H1 (cell line): ENCODE measurements around the gene TSPAN15. TPM values are rescaled to one million over a fixed set of nuclear protein-coding genes. Genes with fewer than 3 reads are reported as not detected.
"Not testable (repeated sequence)": the region's sequence is repeated elsewhere in the genome, so short reads cannot be mapped to it uniquely, and the experiment has no call there.

ENCODE experiments used
- CTCF ChIA-PET: fragments of 300-600 bp; sonication (Branson Sonifier 250); formaldehyde crosslinking; loops from one replicate; lab custom pipeline; 2021; ENCODE audit not compliant: partially characterized antibody; lab: Charles Lee
- POLR2A ChIA-PET: fragments of 300-600 bp; sonication (Branson Sonifier 250); formaldehyde crosslinking; loops from one replicate; lab custom pipeline; 2021; ENCODE audit warnings: inconsistent platforms; ENCODE audit not compliant: partially characterized antibody; lab: Charles Lee
- DNase-seq, 2 experiments: peaks; one replicate each; pipeline versions ENCODE4 v3.0.0 to v3.0.0-alpha.2; 2010 to 2022; ENCODE audit warnings: low spot score in 2 of 2, low read depth in 1 of 2, mixed read lengths in 1 of 2
- FAIRE-seq: peaks from 2 replicates; lab custom pipeline; 2011; peaks lifted over from hg19 to GRCh38; lab: Jason Lieb, UNC
- H2AFZ ChIP-seq: 2 replicates; pipeline ENCODE4 v1.8.1; 2012; ENCODE audit warnings: low read length, inconsistent platforms
- H2AK5ac ChIP-seq: 2 replicates; pipeline ENCODE4 v1.6.1; 2013; ENCODE audit warnings: low read depth, low read length
- H2BK120ac ChIP-seq: replicated peaks from 2 replicates; pipeline ENCODE3; 2013; ENCODE audit warnings: low read depth, low read length, inconsistent platforms
- H2BK12ac ChIP-seq: 2 replicates; pipeline ENCODE4 v1.6.1; 2013; ENCODE audit warnings: low read depth, low read length
- H2BK15ac ChIP-seq: 2 replicates; pipeline ENCODE4 v1.6.1; 2013; ENCODE audit warnings: low read length
- H2BK20ac ChIP-seq: 2 replicates; pipeline ENCODE4 v1.6.1; 2013; ENCODE audit warnings: low read length
- H2BK5ac ChIP-seq: 2 replicates; pipeline ENCODE4 v1.6.1; 2013; ENCODE audit warnings: low read depth, low read length
- H3K14ac ChIP-seq: 2 replicates; pipeline ENCODE4 v1.6.1; 2013; ENCODE audit warnings: inconsistent platforms; ENCODE audit not compliant: insufficient read length
- H3K18ac ChIP-seq: 2 replicates; pipeline ENCODE4 v1.6.1; 2013; ENCODE audit warnings: low read length; ENCODE audit errors: extremely low read depth
- H3K23ac ChIP-seq: 2 replicates; pipeline ENCODE4 v1.6.1; 2013; ENCODE audit warnings: inconsistent platforms; ENCODE audit not compliant: insufficient read length
- H3K23me2 ChIP-seq: 2 replicates; pipeline ENCODE4 v1.6.1; 2013; ENCODE audit warnings: low read depth, low read length
- H3K27ac ChIP-seq: 2 replicates; pipeline ENCODE4 v1.6.1; 2011; ENCODE audit warnings: low read depth, low read length, inconsistent platforms
- H3K27me3 ChIP-seq, 4 experiments: replicated peaks in 1 of 4; 1 replicate in 1 of 4; 2 replicates in 3 of 4; pipeline versions ENCODE4 v1.6.1 to v1.8.1; 2011 to 2013; ENCODE audit warnings: low read length in 3 of 4, mild to moderate bottlenecking in 3 of 4, inconsistent platforms in 2 of 4, mixed read lengths in 2 of 4, moderate library complexity in 1 of 4; ENCODE audit not compliant: control insufficient read depth in 3 of 4, insufficient read depth in 3 of 4; ENCODE audit errors: extremely low read depth in 1 of 4
- H3K36me3 ChIP-seq, 4 experiments: 2 replicates each; pipeline versions ENCODE4 v1.6.1 to v1.8.1; 2011 to 2013; ENCODE audit warnings: mild to moderate bottlenecking in 4 of 4, low read length in 3 of 4, moderate library complexity in 2 of 4, control low read depth in 1 of 4, inconsistent platforms in 1 of 4; ENCODE audit not compliant: insufficient read depth in 4 of 4, control insufficient read depth in 2 of 4
- H3K4ac ChIP-seq: replicated peaks from 2 replicates; pipeline ENCODE3; 2013; ENCODE audit warnings: low read length, low read depth, mixed read lengths, inconsistent platforms; ENCODE audit not compliant: insufficient read length
- H3K4me1 ChIP-seq, 4 experiments: replicated peaks in 1 of 4; 1 replicate in 1 of 4; 2 replicates in 3 of 4; pipeline versions ENCODE4 v1.6.1 to v1.8.1; 2011 to 2013; ENCODE audit warnings: low read length in 3 of 4, inconsistent platforms in 2 of 4, mixed read lengths in 1 of 4; ENCODE audit not compliant: insufficient read depth in 4 of 4, control insufficient read depth in 3 of 4
- H3K4me2 ChIP-seq, 2 experiments: 2 replicates each; pipeline versions ENCODE4 v1.6.1 to v1.8.1; 2011 to 2013; ENCODE audit warnings: low read depth in 2 of 2, low read length in 2 of 2, control low read depth in 1 of 2, inconsistent platforms in 1 of 2, mild to moderate bottlenecking in 1 of 2; ENCODE audit not compliant: insufficient read depth in 1 of 2
- H3K4me3 ChIP-seq, 4 experiments: fragments of 200-600, 300-600 bp in 1 of 4; sonication (generic), shearing (Covaris generic), sonication (Bioruptor Twin) in 1 of 4; 2 replicates each; pipeline versions ENCODE4 v1.5.1 to v1.8.1; 2011 to 2016; ENCODE audit warnings: low read length in 4 of 4, low read depth in 3 of 4, control low read depth in 2 of 4, inconsistent platforms in 2 of 4, mild to moderate bottlenecking in 2 of 4, mixed read lengths in 1 of 4, moderate library complexity in 1 of 4; ENCODE audit not compliant: insufficient read depth in 2 of 4; ENCODE audit errors: extremely low read depth in 1 of 4
- H3K56ac ChIP-seq: replicated peaks from 2 replicates; pipeline ENCODE3; 2013; ENCODE audit warnings: low read depth, mild to moderate bottlenecking, mixed read lengths, low read length, inconsistent platforms; ENCODE audit not compliant: insufficient read length
- H3K79me1 ChIP-seq: 2 replicates; pipeline ENCODE4 v1.6.1; 2013; ENCODE audit warnings: low read depth, low read length, control low read depth
- H3K79me2 ChIP-seq, 2 experiments: 2 replicates each; pipeline versions ENCODE4 v1.6.1 to v1.8.1; 2012 to 2013; ENCODE audit warnings: low read length in 2 of 2, mild to moderate bottlenecking in 2 of 2, inconsistent platforms in 1 of 2; ENCODE audit not compliant: insufficient read depth in 2 of 2, control insufficient read depth in 1 of 2
- H3K9ac ChIP-seq, 4 experiments: replicated peaks in 1 of 4; 1 replicate in 1 of 4; 2 replicates in 3 of 4; pipeline versions ENCODE4 v1.6.1 to v1.8.1; 2011 to 2013; ENCODE audit warnings: low read depth in 3 of 4, low read length in 3 of 4, control low read depth in 2 of 4, mild to moderate bottlenecking in 2 of 4, moderate library complexity in 2 of 4, inconsistent platforms in 1 of 4; ENCODE audit errors: extremely low read depth in 1 of 4
- H3K9me3 ChIP-seq, 2 experiments: 2 replicates each; pipeline versions ENCODE4 v1.6.1 to v1.8.1; 2012 to 2013; ENCODE audit warnings: mild to moderate bottlenecking in 2 of 2, moderate library complexity in 2 of 2, control low read depth in 1 of 2, inconsistent platforms in 1 of 2, low read depth in 1 of 2, low read length in 1 of 2, mixed read lengths in 1 of 2; ENCODE audit not compliant: insufficient read depth in 2 of 2
- H4K20me1 ChIP-seq, 2 experiments: replicated peaks in 1 of 2; 2 replicates each; pipeline versions ENCODE3 to v1.8.1; 2011 to 2013; ENCODE audit warnings: inconsistent platforms in 2 of 2, low read length in 2 of 2, mild to moderate bottlenecking in 1 of 2; ENCODE audit not compliant: insufficient read depth in 2 of 2, control insufficient read depth in 1 of 2
- H4K5ac ChIP-seq: 2 replicates; pipeline ENCODE4 v1.6.1; 2013; ENCODE audit warnings: low read length, low read depth, mixed read lengths, inconsistent platforms; ENCODE audit not compliant: insufficient read length
- H4K8ac ChIP-seq: 2 replicates; pipeline ENCODE4 v1.8.0; 2013; ENCODE audit warnings: mild to moderate bottlenecking, moderate library complexity, low read length, inconsistent platforms; ENCODE audit not compliant: insufficient read depth; ENCODE audit errors: extremely low read depth
- H4K91ac ChIP-seq: replicated peaks from 2 replicates; pipeline ENCODE3; 2013; ENCODE audit warnings: low read length, mixed read lengths, inconsistent platforms; ENCODE audit not compliant: insufficient read length
- EP300 ChIP-seq, 2 experiments: IDR thresholded peaks; 1 replicate in 1 of 2; 2 replicates in 1 of 2; pipeline ENCODE4 v1.6.1; 2011 to 2012; ENCODE audit warnings: low read depth in 2 of 2, low read length in 2 of 2, mild to moderate bottlenecking in 2 of 2, borderline replicate concordance in 1 of 2, inconsistent platforms in 1 of 2, moderate library complexity in 1 of 2
- WGBS, 2 experiments: shearing (Covaris generic) in 1 of 2; methylation state at CpG; one replicate each; pipeline versions ENCODE4 v1.1.6 to v1.1.7; 2013 to 2015; ENCODE audit warnings: low lambda C conversion rate in 2 of 2, mixed read lengths in 2 of 2, inconsistent platforms in 1 of 2, low coverage in 1 of 2, missing lambda C conversion rate in 1 of 2; ENCODE audit not compliant: insufficient replicate concordance in 2 of 2, insufficient coverage in 1 of 2, insufficient read length in 1 of 2; ENCODE audit errors: extremely low coverage in 1 of 2, missing lambda C conversion rate in 1 of 2; 5-methylcytosine and 5-hydroxymethylcytosine counted together
- polyA plus RNA-seq, 7 experiments: library from polyadenylated mRNA; depleted of rRNA in 3 of 7; stranded (reverse) in 5 of 7; unstranded in 2 of 7; fragments of >200 nt in 5 of 7; fragments of 200-250 nt in 2 of 7; gene quantifications; 1 replicate in 5 of 7; 2 replicates in 1 of 7; 4 replicates in 1 of 7; pipeline versions ENCODE4 v1.2.1 to v1.2.3, GENCODE V29; 2011 to 2013; ENCODE audit warnings: missing spikeins in 2 of 7, mixed read lengths in 2 of 7
- total RNA-seq: library from RNA; stranded (reverse); fragmentation: NEBNext Ultra II Directional; extraction: Animal tissue kit (Norgen Biotek cat#: 25700); gene quantifications from 2 replicates; pipeline ENCODE4 v1.2.1, GENCODE V29; 2021

Gene TSPAN15
- total and polyA plus RNA-seq, 2 of the 8 experiments (the other 6 are each of a cell fraction or from before 2014, with no cell fraction given), result 9.7 to 20.0 TPM

GRCh38 chr10:69488856-69489255 lies 37.6 kb downstream of the TSPAN15 start:
- peak in 1 of 2 experiments; percentile 73; a peak in 1 of 3 replicates for TF ChIP-seq EP300 (IDR thresholded peaks at IDR 0.05; ENCODE audit: borderline replicate concordance in 1 of 2, low read depth in 2 of 2, low read length in 2 of 2)
- DNase-seq, H4K5ac ChIP-seq, FAIRE-seq, H3K14ac ChIP-seq, H2BK12ac ChIP-seq, H2BK120ac ChIP-seq, H3K9ac ChIP-seq, H4K20me1 ChIP-seq, H2BK15ac ChIP-seq, H2AK5ac ChIP-seq, H3K79me1 ChIP-seq, H3K4me1 ChIP-seq, H3K56ac ChIP-seq, H3K23me2 ChIP-seq, H4K8ac ChIP-seq, H2BK5ac ChIP-seq, H3K4me2 ChIP-seq, H3K4me3 ChIP-seq, H3K23ac ChIP-seq, POLR2A ChIA-PET, H3K27me3 ChIP-seq, H3K18ac ChIP-seq, H2BK20ac ChIP-seq, H3K27ac ChIP-seq, H3K4ac ChIP-seq, H2AFZ ChIP-seq, H3K79me2 ChIP-seq, H4K91ac ChIP-seq, H3K36me3 ChIP-seq: not testable (repeated sequence)
- CTCF ChIA-PET, result interaction anchor here (5.0 kb wide), 1 partner anchor 39 kb away, joined by 24 read pairs; the partner anchor contains the start of gene TSPAN15
- 91% methylated on average over 6 of the region's 6 CpGs; no CpG with 5 or more reads in 1 of the 2 experiments for WGBS, 2 experiments
- peaks cover 16 to 17% of the 10 kb centered on the region in 2 experiments for H3K9me3 ChIP-seq
